Posterior cingulate gyrus (tissue), 11 donors: Measurements from ENCODE around the gene PLB1.

ENCODE experiments used
- DNase-seq, 10 donors: peaks; one replicate each; pipeline versions ENCODE4 v3.0.0 to v3.0.0-alpha.2; 2020 to 2021; ENCODE audit warnings: mixed read lengths in 3 of 10
- intact Hi-C: fragments of 100-400 bp; cut with DNase I; formaldehyde crosslinking; loops from one replicate; pipeline ENCODE4 v1.15.1; 2023

Gene PLB1

DNA sequence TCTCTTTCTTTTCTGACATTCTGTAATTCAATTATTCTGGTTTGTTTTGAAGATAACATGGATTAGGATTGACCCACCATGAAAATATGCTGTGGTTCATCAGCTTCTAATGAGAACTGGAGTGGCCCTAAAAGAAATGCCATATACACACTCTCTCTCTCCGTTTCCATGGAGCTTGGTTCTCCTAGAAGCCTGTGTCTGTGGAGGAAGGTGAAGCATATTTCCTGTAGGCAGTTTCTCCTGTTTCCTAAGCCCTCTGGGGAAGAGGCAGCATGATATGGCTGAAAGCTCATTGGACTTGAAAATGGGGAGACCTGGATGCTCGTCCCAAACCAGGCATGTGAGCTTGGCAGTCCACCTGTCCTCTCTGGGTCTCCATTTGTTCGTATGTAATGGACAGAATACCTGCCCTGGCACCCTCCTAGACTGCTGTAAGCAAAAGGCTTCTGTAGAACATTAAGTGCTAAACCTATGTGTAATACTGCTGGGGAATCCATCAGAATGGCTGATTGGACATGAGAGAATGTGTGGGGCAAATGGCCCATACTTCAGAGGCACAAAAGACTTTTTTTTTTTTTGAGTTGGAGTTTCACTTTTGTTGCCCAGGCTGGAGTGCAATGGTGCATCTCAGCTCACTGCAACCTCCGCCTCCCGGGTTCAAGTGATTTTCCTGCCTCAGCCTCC, 180.4 kb downstream of the PLB1 start:
- intact Hi-C loops = no loop called here
- no peak for DNase-seq

DNA sequence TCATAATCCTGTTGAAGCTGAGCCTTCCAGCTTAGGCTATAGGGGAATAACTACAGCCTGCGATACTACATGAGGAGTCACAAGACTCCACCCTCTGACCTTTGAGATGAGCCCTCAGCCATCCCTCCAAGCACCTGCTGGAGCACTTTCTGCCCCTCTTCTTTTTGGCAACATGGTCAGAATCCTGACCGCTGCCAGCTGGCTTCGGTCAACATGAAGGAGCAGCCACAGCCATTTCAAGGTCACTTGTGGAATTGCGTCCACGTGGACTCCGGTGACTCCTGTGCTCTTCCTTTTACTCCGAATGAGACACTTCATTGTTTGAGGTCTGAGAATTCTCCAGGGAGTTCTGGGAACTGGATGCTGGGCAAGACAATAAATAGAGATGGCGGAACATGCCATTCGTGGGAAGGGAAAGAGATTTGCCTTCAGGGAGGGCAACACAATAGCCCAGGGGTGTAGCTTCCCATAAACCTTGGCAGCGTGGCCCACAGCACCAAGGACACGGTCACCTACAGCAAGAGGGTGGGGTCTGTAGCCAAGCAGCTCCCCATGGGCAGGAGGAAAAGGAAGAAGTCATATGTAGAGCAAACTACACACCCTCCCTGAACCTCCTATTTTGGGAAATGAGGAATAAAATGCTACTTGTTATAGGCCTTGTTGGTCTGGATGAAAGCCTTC, 182.5 kb downstream of the PLB1 start:
- intact Hi-C loops = no loop called here
- no peak for DNase-seq

DNA sequence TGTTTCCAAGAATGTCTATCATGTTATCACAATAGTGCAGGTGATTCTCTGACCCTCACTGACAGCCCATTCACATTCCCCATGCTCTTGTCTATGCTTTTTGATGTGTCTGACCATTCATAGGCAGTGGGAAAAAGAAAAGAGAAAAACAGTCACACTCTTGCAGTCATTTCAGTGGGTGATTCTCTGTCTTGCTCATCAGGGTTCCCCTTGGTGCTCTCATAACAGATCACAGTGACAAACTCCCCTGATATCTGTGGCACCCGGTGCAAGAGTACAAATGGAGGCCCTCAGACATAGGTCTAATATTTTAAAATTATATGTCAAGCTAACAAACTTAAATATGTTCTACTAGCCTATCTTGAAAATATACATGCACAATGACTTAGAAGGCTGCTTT, 183.1 kb downstream of the PLB1 start:
- intact Hi-C loops = no loop called here
- DNase-seq = no peak

DNA sequence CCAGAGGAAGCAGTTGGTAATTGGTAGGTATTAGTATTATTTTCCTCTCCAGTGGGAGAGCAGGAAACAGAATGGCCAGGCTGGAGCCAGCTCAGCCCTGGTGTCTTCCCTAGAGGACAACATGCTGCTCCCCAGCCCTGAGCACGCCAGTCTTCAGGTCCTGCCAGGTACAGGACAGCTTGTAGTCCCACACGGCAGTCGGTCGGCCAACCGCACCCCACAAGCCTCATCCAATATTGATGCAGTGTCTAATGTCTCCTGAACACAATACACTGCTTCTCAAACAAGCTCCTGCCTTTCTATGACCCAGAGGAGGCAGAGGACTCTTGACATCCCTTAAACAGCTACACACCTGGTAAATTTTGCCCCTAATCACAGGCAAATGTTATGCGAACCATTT, 184.8 kb downstream of the PLB1 start:
- intact Hi-C loops = no loop called here
- DNase-seq = peak in 1 of 10 donors; percentile 31

DNA sequence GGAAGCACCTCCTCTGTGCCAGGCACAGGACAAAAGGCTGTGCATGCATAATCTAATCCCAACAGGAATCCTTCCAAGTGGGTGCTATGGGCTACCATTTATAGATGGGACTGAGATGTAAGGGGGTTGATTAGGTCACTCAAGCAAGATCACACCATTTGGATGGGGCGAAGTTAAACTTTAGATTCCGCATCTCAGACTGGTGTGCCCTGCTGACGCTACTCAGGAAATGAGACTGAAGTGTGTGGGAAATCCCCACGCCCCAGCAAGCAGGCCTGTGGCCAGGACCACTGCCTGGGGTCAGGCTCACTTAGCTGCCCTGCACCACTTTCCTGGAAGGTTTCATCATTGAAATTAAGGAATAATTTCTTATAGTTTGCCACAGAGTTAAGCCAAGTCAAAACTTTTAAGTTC, 185.3 kb downstream of the PLB1 start:
- peak in 1 of 10 donors; percentile 85 for DNase-seq
- intact Hi-C loops = no loop called here

DNA sequence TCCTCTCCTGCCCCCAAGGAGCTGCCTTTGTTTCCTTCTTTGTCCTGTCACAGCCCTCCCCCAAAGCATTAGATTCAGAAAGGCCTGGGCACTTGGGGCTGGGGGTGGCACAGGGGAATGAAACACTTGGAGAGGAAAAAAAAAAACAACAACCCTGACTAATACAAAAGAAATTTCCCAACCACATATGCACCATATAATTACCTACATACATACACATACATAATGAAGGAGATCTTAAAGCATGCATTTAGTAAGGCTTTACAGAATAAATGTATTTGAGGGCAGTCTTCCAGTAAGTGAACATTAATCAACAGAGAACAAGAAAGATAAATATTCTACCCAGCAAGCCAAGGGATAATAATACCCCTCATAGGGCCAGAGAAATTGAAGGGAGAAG, 185.7 kb downstream of the PLB1 start:
- DNase-seq = no peak
- intact Hi-C loops = no loop called here

DNA sequence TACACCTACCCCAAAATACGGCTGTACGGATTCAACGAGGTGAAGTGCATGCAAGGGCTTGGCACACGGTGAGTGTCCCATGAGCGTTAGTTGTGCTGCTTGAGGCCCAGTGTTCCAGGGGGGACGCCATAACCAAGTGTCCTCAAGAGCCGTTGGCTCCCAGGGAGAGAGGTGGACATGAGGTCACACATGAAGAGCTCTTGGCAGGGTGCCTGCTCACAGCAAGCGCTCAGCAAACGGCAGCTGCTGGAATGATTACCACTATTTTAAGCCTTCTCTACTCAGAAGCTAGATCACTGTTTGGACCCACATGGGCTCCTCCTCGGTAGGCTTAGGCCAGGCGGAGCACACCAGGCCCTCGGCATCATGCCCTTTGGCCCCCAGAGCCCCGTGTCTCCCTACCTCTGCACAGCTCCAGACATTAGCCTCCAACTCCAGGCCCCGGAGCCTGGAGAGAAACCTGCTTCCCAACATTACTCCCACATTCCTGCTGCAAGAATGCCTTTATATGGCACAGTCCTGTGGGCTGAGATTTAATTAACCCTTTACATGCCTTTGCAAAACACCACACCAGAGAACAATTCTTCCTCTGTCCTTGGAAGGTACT, 187.3 kb downstream of the PLB1 start:
- intact Hi-C loops = no loop called here
- DNase-seq = peak in 5 of 10 donors; percentile 28 to 85 (median 70)

DNA sequence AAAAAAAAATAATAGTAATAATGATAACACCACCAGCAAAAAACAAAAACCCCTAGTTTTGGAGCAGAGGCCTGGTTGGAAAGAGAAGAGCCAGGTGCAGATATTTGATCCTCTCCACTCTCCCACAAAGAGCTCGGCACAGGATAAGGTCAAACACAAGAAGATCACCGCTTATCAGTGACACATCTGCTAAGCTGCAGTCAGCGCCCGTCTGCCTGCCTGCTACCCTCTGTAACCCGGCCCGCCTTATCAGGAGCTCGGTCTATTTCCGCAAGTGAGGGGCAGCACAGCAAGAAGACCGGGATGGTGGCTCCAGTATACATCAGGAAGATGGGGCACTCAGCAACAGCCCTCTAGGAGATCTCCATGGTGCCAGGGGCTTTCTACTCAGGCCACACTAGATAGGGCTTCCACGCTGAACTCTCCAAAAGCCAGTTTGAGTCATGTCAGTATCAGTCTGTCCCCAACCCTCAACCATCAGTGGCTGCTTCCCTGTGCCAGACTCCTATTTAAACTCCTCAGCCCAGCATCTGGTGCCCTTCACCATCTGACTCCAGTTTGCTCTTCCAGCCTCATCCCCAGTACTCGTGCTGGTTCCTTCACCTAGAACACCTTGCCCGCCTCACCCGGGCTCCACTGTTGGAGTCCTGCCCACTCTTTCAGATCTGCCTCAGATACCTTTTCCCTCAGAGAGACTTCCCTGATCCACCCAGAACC, 188.4 kb downstream of the PLB1 start:
- DNase-seq = peak in 1 of 10 donors; percentile 35
- intact Hi-C loops = no loop called here

DNA sequence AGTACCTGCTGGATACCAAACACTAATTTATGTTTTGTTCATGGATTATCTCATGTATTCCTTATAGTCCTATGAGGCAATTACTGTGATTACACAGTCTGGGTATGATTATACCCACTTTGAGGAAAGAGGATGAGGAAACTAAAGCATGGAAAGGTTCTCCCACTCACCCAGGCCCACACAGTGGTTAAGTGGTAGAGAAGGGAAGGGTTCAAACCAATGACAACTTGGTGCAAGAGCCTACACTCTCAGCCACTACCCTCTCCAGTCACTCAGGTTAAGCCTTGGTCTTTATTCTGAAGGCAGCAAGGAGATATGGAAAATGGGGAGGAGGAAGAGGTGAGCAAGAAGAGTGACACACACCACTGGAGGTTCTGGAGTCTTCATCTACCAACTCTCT, 191.3 kb downstream of the PLB1 start:
- intact Hi-C loops = no loop called here
- DNase-seq = no peak

DNA sequence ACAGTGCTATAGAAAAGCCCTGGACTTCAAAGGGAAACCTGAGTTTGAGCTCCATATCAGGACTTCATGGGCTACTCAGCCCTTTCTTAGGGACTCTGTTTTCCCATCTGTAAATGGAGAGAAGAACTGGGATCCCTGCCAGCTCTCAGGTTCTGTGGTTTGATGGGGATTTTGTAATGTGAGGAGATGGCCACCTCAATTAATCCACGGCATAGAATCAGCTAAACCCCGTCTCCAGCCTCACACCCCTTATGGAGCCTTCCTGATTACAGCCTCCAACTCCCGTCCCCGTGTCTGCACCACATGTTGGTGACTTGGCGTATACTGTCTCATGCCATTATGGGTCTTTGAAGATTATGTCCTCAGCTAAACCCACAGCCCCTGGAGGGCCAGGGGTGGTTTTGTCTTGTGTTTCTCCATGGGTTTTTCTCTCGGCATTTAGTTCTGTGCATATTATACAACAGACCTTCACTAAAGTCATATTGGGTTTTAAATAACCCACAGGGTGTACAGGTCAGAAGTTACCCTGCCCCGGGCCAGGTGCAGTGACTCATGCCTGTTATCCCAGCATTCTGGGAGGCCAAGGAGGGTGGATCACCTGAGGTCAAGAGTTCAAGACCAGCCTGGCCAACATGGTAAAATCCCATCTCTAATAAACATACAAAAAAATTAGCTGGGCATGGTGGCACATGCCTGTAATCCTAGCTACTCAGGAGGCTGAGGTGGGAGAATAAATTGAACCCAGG, 192.0 kb downstream of the PLB1 start:
- intact Hi-C loops = no loop called here
- no peak for DNase-seq

DNA sequence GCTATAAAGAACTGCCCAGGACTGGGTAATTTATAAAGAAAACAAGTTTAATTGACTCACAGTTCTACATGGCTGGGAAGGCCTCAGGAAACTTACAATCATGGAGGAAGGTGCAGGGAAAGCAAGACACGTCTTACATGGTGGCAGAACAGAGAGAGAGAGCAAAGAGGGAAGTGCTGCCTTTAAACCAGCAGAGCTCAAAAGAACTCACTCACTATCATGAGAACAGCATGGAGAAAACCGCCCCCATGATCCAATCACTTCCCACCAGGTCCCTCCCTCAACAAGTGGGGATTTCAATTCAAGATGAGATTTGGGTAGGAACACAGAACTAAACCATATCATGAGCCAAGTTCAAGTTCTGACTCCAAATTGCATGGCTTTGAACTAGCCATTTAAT, 193.0 kb downstream of the PLB1 start:
- intact Hi-C loops = no loop called here
- no peak for DNase-seq

DNA sequence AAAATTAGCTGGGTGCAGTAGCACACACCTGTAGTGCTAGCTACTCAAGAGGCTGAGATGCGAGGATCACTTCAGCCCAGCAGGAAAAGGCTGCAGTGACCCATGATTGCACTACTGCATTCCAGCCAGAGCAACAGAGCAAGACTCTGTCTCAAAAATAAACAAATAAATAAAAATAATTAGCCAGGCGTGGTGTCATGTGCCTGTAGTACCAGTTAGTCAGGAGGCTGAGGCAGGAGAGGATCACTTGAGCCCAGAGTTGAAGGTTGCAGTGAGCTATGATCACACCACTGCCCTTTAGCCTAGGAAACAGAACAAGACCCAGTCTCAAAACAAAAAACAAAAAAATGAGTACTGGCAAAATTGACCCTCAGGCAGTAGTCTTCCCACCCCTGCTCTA, 193.9 kb downstream of the PLB1 start:
- intact Hi-C loops = no loop called here
- DNase-seq = peak in 1 of 10 donors; percentile 16

DNA sequence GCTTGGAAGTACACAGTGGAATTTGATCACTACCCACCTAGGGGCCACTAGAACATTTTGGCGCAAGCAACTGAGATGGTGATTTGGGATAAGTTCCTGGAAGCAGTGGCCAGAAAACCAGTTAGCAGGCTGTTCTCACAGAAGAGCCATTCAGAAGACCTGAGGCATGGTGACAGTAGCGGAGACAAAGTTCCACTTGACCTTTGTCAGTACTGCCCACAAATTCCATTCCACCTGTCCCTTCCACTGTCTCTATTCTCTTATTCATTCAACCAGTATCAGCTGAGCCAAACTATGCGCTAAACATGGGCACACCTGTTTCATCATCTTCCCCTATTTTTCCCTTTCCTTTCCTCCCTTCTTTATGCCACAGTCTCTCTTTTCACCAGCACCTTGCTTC, 196.6 kb downstream of the PLB1 start:
- DNase-seq = no peak
- intact Hi-C loops = no loop called here

DNA sequence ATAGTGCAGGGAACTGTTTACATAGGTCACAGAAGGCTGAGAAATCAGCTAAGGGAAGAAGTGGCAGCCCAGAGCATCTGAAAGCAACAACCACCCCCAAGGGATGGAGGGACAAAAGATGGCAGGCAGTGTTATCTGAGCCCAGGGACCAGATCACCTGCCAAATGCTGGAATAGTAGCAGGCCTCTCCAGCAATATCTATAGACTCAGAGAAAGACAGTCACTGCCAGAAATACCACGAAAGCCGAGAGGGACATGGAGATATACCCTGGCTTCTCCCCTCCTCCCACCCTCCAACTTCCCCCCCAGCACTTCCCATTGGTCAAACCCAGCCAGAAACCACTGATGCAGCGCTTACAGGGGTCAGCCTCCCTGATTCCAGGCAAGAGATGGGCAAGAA, 197.4 kb downstream of the PLB1 start:
- no peak for DNase-seq
- intact Hi-C loops = no loop called here
